DND-41 (cell line): ENCODE measurements around the gene KRT86.

Source experiments
- CTCF ChIP-seq: IDR thresholded peaks from 2 replicates; pipeline ENCODE4 v1.5.1; 2012; ENCODE audit warnings: borderline replicate concordance, low read length, moderate library complexity, mild to moderate bottlenecking; ENCODE audit not compliant: poor library complexity, severe bottlenecking; ENCODE audit errors: extremely low read depth
- EZH2 ChIP-seq: IDR thresholded peaks from 3 replicates; pipeline ENCODE4 v1.6.1; 2012; ENCODE audit warnings: borderline replicate concordance, low read depth, mild to moderate bottlenecking, moderate library complexity, low read length, inconsistent platforms; ENCODE audit not compliant: severe bottlenecking

DNA sequence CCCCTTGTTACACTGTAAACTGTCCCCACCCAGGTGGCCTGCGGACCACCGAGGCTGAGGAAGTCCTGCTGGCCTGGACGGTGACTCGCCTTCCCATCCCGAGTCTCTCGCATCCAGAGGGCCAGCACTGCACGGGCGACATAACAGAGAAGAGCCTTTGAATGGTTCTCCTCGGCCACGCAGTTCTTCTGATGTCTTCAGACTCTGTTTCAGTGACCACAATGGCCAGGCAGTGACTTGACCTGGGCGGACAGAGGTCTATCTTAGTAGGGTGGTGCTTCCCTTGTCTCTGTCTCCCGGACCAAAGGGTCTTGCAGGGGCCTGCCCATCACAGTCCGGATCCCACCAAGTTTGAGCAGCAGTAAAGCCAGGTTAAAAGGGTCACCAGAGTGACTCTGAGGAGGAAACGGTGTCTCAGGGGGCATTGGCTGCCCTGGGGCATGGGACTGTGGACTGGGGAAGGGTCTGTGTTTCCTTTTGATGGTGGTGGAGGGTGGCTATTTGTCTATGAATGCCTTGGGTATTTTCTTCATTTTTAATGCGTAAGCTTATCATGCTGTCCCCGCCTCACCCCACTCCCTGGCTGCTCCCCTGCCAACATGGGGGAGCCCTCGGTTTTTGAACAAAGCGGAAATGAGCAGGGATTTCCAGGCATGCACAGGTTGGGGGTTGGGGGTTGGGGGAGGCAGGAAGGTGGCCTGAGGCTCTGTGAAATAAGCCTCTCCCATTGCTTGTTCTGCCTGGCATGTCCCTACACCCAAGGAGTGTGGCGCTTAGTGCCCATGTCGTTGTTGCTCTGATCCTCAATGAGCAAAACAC, 82.5 kb downstream of the KRT86 start:
- TF ChIP-seq CTCF = no peak
- TF ChIP-seq EZH2 = no peak
